Nephron (organoid): ENCODE results near the gene NUDC.
"Not testable (repeated sequence)": the region's sequence is repeated elsewhere in the genome, so short reads cannot be mapped to it uniquely, and the experiment has no call there.

Experiments used
- H3K27ac Mint-ChIP-seq, 3 experiments: 2 replicates each; pipeline ENCODE4 v1.8.0; 2020; ENCODE audit warnings: mixed read lengths in 3 of 3, mild to moderate bottlenecking in 2 of 3, moderate library complexity in 1 of 3
- H3K27me3 Mint-ChIP-seq: 2 replicates; pipeline ENCODE4 v1.8.0; 2021; ENCODE audit warnings: low read depth, mild to moderate bottlenecking, moderate library complexity, mixed read lengths
- H3K36me3 Mint-ChIP-seq: 2 replicates; pipeline ENCODE4 v1.8.0; 2020; ENCODE audit warnings: low read depth, mixed read lengths
- H3K4me1 Mint-ChIP-seq: 2 replicates; pipeline ENCODE4 v1.8.0; 2020; ENCODE audit warnings: mixed read lengths
- H3K4me3 Mint-ChIP-seq, 3 experiments: 2 replicates each; pipeline ENCODE4 v1.8.0; 2020; ENCODE audit warnings: mild to moderate bottlenecking in 3 of 3, mixed read lengths in 3 of 3, moderate library complexity in 2 of 3
- H3K9me3 Mint-ChIP-seq: 2 replicates; pipeline ENCODE4 v1.8.0; 2020; ENCODE audit warnings: mixed read lengths
- CTCF ChIP-seq, 3 experiments: fragments of 200-600 bp; sonication (generic); IDR thresholded peaks; one replicate each; pipeline ENCODE4 v1.5.0; 2021; ENCODE audit warnings: antibody characterized with exemption in 3 of 3; ENCODE audit not compliant: unreplicated experiment in 3 of 3

Gene NUDC

DNA sequence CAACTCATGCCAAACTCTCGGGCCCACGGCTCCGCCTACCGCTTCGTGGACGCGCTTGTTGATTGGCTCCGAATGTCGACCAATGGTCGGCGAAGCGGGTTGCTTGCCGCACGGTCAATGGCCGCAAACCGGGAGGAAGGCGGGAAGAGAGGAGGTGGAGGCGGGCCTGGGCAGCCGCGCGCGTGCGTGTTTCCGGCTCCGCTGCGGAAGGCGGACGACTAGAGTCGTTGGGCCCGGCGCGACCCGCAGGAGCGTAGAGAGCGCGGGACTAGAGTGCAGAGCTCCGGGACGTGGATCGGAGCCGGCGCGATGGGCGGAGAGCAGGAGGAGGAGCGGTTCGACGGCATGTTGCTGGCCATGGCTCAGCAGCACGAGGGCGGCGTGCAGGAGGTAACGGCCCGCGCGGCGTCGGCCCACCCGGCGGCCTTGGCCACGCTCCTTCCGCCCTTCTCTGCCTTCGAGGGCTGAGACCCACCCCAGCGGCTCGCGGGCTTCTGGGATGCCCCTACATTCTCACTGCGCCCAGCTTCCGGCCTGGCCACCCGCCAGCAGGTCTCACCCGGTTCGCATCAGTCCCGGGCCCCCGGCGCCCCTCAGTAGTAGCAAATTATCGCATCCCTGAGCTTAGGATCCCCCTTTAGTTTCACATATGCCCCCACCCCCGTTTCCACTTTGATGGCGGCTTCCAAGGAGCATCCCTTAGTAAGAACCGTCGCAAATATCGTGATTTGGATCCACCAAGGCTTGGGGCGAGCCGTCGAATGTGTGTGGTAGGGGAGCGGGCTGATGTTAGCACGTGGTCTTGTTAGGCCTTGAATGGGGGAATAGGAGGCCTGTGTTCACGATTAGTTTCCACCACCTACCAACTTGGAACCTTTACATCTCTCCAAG is at the start of gene NUDC:
TSS of gene NUDC (plus strand) at position 204 of the 891 bp plus-strand sequence. CDS start at position 310, 106 bp downstream.
- Mint-ChIP-seq H3K36me3 (peaks cover 17% of the 10 kb centered on the region), H3K4me1 (peaks cover 35% of the 10 kb centered on the region), H3K27ac (peak within 1 kb of the TSS; percentile 74 to 91 (median 85)), H3K27me3 (peaks cover 4% of the 10 kb centered on the region), H3K9me3 (no peaks in the 10 kb centered on the region), H3K4me3 (peak within 1 kb of the TSS; percentile 86 to 92 (median 91))
- no peak for TF ChIP-seq CTCF (IDR thresholded peaks at IDR 0.05; ENCODE audit: unreplicated experiment in 3 of 3)

DNA sequence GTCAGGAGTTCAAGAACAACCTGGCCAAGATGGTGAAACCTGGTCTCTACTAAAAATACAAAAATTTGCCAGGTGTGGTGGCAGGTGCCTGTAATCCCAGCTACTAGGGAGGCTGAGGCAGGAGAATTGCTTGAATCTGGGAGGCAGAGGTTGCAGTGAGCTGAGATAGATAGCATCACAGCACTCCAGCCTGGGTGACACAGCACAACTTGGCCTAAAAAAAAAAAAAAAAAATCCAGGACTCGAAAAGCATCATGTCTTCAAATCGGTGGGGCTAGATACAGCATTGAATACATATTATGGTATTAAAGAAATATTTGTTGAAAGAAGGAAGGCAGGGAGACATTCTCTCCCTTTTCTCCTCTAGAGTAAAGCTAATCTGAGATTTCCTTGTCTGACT is 48.4 kb upstream of the NUDC start:
- H3K27me3 Mint-ChIP-seq, H3K4me3 Mint-ChIP-seq, H3K27ac Mint-ChIP-seq, H3K9me3 Mint-ChIP-seq, H3K36me3 Mint-ChIP-seq, H3K4me1 Mint-ChIP-seq: not testable (repeated sequence)

DNA sequence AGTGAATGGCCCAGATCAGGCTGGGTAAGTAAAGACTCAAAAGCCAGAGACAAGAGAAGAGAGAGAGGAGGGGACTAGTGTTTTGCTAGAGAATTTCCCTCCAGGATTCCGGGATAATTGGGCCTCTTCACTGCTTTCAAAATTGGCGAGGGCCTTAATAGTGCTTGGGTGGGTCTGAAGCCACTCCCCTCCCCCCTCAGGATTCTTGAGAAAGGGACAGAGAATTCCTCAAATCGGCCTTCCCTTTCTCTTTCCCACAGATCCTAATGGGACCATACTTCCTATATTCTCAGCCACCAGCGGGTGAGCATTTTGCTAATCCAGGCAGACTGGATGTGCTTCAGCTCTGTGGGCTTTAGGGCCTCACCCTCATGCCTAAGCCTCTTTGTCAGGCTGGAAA is 46.6 kb upstream of the NUDC start:
- H3K27ac Mint-ChIP-seq: no peak overlapping the region
- H3K9me3 Mint-ChIP-seq: no peaks in the 10 kb centered on the region
- H3K4me3 Mint-ChIP-seq: no peak overlapping the region
- no peaks in the 10 kb centered on the region for H3K27me3 Mint-ChIP-seq
- H3K36me3 Mint-ChIP-seq: peaks cover 9% of the 10 kb centered on the region
- H3K4me1 Mint-ChIP-seq: no peaks in the 10 kb centered on the region
- TF ChIP-seq CTCF (IDR thresholded peaks at IDR 0.05; ENCODE audit: unreplicated experiment in 3 of 3): no peak

- Mint-ChIP-seq H3K36me3 (peaks cover 18% of the 10 kb centered on the region), H3K27ac (no peak overlapping the region), H3K27me3 (no peaks in the 10 kb centered on the region), H3K9me3 (no peaks in the 10 kb centered on the region), H3K4me1 (no peaks in the 10 kb centered on the region), H3K4me3 (no peak overlapping the region)
- no peak for TF ChIP-seq CTCF (IDR thresholded peaks at IDR 0.05; ENCODE audit: unreplicated experiment in 3 of 3)
These were observed 44.2 kb upstream of the NUDC start for GRCh38 chr1:26877326-26877725.

GRCh38 chr1:26879793-26880192 is 41.8 kb upstream of the NUDC start:
- Mint-ChIP-seq H3K4me3 (no peak overlapping the region), H3K36me3 (peaks cover 41% of the 10 kb centered on the region), H3K27me3 (no peaks in the 10 kb centered on the region), H3K27ac (no peak overlapping the region), H3K4me1 (no peaks in the 10 kb centered on the region), H3K9me3 (no peaks in the 10 kb centered on the region)
- TF ChIP-seq CTCF (IDR thresholded peaks at IDR 0.05; ENCODE audit: unreplicated experiment in 3 of 3): no peak

DNA sequence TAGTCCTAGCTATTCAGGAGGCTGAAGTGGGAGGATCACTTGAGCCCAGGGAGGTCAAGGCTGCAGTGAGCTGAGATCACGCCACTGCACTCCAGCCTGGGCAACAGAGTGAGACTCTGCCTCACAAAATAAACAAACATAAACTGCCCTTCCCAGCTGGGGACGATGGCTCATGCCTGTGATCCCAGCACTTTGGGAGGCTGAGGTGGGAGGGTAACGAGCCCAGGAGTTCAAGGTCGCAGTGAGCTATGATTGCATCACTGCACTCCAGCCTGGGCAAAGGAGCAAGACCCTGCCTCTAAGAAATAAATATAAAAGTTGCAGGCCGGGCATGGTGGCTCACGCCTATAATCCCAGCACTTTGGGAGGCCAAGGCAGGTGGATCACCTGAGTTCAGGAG is 39.9 kb upstream of the NUDC start:
- peaks cover 48% of the 10 kb centered on the region for H3K36me3 Mint-ChIP-seq
- not testable (repeated sequence) for H3K4me1 Mint-ChIP-seq, H3K27me3 Mint-ChIP-seq, H3K9me3 Mint-ChIP-seq, H3K27ac Mint-ChIP-seq, H3K4me3 Mint-ChIP-seq
